ENCODE measurements around the gene MGMT.

MGMT gene

GRCh38 chr10:129659508-129660268 lies 192.6 kb downstream of the MGMT start:
- DNase-seq, result no peak

GRCh38 chr10:129660569-129660968 lies 193.5 kb downstream of the MGMT start:
- DNase-seq, result no peak

GRCh38 chr10:129662426-129662825 lies 195.4 kb downstream of the MGMT start:
- DNase-seq, result no peak

DNA sequence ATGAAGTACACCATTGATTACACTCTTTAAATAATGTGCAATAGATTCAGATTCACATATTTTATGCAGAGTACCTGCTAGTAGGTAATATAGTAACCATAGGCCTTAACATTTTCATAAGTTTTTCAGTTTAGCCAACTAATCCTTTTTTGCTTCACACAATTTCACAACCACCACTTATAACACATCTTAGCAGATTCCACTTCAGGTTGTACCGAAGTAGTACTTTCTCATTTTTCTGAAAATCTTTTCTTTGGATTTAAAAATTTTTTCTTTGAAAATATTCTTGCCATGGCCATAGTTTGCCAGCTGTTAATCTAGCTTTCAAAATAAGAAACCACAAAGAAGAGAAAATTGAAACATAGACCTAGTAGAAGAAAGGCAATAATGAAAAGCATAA lies 203.1 kb downstream of the MGMT start:
- DNase-seq, result no peak

GRCh38 chr10:129673292-129673691 lies 206.3 kb downstream of the MGMT start:
- no peak for DNase-seq

DNA sequence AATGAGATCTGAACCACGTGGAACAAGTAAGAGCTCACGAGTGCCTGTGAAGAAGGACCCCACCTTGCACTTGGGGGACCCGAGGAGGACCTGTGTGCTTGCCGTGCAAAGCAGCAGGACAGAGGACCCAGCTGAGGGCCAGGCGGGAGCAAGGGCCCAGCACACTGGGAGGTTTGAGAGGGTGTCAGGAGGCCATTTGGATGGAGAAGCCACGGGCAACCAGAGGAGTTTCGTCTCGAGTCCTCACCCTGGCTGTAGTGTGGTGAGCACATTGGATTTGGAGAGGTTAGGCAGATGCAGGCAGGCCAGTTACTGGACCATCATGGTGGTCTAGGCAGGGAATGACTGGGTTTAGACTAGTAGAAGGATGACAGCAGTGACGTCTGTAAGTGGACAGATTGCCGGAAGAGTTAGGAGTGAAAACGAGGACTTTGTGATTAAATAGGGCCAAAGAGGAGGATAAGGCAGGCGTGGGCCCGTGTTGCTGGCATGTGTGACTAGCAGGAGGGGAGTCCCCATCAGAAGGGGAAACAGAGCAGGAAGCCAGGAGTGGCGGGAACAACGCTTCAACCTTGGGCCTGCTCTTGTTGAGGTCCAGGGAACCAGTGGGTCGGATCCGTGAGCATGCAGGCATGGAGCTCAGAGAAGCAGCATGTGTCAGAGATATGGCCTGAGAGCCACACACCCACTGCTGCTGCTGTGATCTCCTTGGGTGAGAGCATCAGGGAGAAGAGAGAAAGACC lies 208.2 kb downstream of the MGMT start:
- no peak for DNase-seq

DNA sequence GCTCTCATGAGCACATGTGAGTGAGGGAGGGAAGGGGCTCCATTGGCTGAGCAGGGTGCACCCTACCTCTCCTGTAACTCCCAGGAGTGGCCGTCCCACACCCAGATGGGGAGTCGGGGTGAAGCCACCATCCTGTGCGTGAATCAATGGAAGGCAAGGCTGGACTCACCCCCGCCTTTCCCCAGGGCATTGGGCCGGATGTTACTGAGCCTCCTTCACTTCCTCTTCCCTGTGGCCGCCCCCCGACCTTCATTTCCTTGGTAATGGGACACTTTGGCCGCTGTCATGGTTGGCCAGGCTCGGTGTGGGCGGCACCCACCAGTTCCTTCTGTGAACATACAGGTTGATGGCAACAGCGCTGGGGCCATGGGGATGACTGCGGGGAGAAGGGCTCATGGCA lies 209.0 kb downstream of the MGMT start:
- DNase-seq, result no peak

DNA sequence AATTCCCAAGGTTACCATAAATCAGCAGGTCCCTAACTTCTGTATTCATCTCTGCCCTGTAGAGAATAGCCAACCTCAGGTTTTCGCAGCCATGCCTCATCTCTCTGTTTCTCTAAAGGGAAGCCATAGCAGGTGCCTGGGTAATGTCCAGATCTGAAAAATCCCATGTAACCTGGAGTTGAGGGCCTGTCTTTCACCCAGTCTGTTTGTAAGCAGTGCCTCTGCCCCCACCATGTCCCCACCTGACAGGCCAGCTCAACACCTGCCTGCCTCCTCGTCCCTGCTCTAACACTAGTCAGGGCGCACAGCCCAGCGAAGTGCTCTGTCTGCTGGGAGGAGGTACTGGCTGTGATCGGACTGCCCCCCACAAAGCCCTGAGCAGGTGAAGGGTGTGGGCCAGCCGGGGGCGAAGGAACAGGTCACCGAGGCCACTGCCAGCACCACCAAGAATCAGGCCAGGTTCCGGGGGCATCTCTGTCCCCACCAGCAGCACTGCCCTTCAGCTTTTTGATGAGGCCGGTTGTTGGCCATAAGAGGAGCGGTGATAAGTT lies 210.4 kb downstream of the MGMT start:
- no peak for DNase-seq

DNA sequence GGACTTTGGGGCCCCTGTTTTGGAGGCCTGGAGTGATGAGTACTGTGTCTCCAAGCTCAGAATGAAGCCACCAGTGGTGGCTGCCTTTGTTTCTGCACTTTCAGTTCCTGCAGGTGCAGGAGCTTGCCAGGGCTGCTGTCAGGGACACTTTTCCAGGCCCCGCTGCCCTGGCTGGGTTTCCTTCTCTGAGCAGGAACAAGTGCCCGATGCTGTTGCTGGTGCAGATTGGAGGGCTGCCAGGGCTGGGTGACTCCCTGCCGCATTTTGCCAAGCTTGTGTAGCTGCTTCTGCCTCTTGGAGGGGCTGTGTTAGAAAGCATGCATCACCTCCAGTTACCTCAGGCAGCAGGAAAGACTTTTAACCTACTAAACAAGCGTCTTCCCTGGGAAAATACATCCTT lies 211.1 kb downstream of the MGMT start:
- DNase-seq, result no peak

DNA sequence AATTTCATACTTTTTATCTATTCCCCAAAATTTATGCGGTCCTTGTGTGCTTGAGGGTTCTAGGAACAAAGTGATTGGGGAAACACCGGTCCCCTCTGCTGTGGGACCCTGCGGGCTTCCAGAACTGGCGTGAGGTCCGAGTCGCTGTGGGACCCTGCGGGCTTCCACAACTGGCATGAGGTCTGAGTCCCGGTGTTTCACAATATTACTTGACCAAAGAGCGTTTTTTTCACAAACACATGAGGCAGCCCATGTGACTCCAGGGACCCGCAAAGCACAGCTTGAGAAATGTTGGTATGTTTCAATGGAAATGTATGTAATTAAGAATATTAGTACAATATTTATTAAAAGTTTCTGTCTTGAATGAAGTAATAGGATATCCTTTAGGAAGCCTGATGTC lies 212.2 kb downstream of the MGMT start:
- no peak for DNase-seq

GRCh38 chr10:129680661-129681344 lies 213.8 kb downstream of the MGMT start:
- no peak for DNase-seq

DNA sequence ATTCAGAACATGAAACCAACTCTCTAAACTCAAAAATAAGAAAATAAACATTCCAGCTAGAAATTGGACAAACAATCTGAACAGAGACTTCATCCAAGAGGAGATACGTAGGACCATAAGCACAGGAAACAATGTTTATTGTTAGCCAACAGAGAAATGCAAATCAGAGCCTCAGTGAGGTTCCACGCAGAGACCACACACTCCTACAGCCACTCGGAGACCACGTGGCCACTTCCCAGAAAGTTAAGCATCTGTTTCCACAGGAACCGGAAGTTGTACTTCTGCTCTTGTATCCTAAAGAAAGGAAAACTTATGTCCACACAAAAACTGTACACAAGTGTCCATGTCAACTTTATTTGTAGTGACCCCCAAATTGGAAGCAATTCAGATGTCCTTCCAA lies 214.8 kb downstream of the MGMT start:
- no peak for DNase-seq

DNA sequence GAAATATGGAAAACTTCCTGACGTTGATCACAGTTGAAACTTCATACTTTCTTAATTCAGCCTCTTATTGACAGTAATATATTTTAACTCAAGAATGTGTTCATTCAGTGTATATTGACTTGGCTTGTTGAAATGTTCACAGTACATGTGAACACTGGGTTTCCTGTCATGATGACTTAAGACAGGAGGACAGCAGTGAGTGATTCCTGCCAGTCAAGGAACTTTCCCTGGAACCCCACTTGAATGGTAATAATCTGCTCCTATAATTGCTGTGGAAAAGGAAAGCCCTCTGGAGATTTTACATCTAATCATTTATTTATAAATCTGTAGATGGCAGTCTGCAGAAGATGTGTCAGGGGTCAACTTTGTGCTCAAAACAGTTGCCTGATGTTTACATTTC lies 216.5 kb downstream of the MGMT start:
- no peak for DNase-seq

GRCh38 chr10:129683920-129684319 lies 216.9 kb downstream of the MGMT start:
- no peak for DNase-seq

GRCh38 chr10:129685271-129685670 lies 218.2 kb downstream of the MGMT start:
- no peak for DNase-seq

GRCh38 chr10:129689671-129690071 lies 222.6 kb downstream of the MGMT start:
- no peak for DNase-seq

GRCh38 chr10:129690248-129691070 lies 223.4 kb downstream of the MGMT start:
- DNase-seq, result no peak

- no peak for DNase-seq
These were observed 225.7 kb downstream of the MGMT start for GRCh38 chr10:129692695-129693094.

- no peak for DNase-seq
These were observed 226.3 kb downstream of the MGMT start for GRCh38 chr10:129693382-129693781.

DNA sequence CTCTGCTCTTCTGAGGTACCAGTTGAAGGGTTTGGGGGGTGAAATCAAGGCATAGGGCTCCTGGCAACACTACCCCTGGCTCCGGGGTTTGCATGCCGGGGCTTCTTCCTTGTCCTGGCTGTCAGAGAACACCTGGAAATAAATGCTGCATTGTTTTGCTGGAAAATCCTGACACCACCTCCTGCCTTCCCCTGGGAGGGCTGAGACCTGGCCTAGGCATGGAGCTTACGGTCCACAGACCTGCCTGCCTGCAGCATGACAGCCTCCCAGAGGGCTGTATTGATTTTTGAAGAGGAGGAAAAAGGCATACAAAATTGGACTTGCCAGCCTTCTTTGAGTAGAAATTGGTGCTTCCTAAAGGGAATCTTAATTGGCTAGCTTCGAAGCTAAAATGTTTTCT lies 227.1 kb downstream of the MGMT start:
- DNase-seq, result no peak

DNA sequence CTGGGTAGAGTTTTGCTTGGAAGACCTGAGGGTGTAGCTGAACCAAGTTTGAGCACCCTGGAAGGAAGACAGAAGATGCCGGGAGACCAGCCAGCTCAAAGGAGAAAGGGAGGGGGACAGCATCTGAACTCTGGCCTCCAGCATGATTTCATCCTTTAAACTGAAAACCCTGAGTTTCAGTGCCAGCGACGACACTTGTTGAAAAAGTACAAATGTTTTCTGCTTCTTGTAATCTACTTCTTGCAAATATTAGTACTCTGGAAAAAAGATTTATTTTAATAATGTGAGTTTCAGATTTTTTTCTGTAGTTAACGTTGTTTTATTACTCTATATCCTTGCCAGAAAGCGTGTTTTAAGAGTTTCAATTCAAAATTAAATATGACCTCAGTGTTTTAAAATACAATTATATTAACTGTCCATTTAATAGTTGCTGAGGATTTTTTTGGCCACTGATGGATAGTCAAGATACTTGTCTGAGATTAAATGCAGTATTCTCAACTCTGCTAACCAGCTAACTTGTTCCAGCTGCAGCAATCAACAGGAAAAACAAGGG lies 227.7 kb downstream of the MGMT start:
- DNase-seq, result no peak

GRCh38 chr10:129695671-129696070 lies 228.6 kb downstream of the MGMT start:
- DNase-seq, result no peak
